ENCODE data around the gene CR1L.

DNA sequence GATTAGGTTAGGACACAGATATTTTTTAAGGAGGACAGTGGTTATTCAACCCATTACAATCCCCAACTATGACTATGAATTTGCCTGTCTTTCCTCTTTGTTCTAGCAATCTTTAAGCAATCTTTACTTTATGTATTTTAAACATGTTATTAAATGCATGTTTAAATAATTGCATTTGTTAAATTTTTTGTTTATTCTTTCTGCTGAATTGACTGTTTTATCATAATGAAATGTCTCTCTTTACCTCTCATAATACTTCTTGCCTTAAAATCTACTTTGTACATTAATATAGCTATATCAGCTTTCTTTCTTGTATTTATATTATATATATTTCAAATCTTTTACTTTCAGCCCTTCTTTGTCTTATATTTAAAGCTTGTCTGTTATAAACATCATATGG, 46.1 kb downstream of the CR1L start:
- no peak for TF ChIP-seq POLR2A (IDR thresholded peaks at IDR 0.05; ENCODE audit: low read depth, low read length)
- no peak for TF ChIP-seq TAF1 (IDR thresholded peaks at IDR 0.05; ENCODE audit: low read depth, low read length)
- no peak for TF ChIP-seq POLR2AphosphoS5 (IDR thresholded peaks at IDR 0.05; ENCODE audit: low read depth, low read length)
- no peak for TF ChIP-seq POU2F2 (IDR thresholded peaks at IDR 0.05; ENCODE audit: low read depth, low read length)

All from GM12891 (cell line).